Measurements from ENCODE around the gene TAMM41.

Gene TAMM41

GRCh38 chr3:11808231-11808630 is 38.5 kb downstream of the TAMM41 start:
- Histone ChIP-seq H3K4me1 (ENCODE audit: low read depth, poor library complexity, severe bottlenecking) (no peaks in the 10 kb centered on the region), H3K27ac (no peak overlapping the region), H3K27me3 (ENCODE audit: insufficient read depth, low read depth) (no peaks in the 10 kb centered on the region), H3K79me2 (ENCODE audit: insufficient read depth, low read depth) (no peaks in the 10 kb centered on the region), H3K9ac (no peak overlapping the region), H3K4me3 (IDR thresholded peaks at IDR 0.05; ENCODE audit: insufficient read depth, low read depth, low read length) (no peak overlapping the region), H4K20me1 (ENCODE audit: insufficient read depth) (no peaks in the 10 kb centered on the region), H2AFZ (ENCODE audit: low read depth) (no peak overlapping the region), H3K36me3 (ENCODE audit: insufficient read depth) (no peaks in the 10 kb centered on the region), H3K4me2 (no peak overlapping the region)
- TF ChIP-seq, protein P1, sequence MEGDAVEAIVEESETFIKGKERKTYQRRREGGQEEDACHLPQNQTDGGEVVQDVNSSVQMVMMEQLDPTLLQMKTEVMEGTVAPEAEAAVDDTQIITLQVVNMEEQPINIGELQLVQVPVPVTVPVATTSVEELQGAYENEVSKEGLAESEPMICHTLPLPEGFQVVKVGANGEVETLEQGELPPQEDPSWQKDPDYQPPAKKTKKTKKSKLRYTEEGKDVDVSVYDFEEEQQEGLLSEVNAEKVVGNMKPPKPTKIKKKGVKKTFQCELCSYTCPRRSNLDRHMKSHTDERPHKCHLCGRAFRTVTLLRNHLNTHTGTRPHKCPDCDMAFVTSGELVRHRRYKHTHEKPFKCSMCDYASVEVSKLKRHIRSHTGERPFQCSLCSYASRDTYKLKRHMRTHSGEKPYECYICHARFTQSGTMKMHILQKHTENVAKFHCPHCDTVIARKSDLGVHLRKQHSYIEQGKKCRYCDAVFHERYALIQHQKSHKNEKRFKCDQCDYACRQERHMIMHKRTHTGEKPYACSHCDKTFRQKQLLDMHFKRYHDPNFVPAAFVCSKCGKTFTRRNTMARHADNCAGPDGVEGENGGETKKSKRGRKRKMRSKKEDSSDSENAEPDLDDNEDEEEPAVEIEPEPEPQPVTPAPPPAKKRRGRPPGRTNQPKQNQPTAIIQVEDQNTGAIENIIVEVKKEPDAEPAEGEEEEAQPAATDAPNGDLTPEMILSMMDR (conservative IDR thresholded peaks at IDR 0.05; ENCODE audit: low read depth, low read length) = no peak

- no peaks in the 10 kb centered on the region for H3K36me3 ChIP-seq (ENCODE audit: insufficient read depth)
- no peaks in the 10 kb centered on the region for H3K27me3 ChIP-seq (ENCODE audit: insufficient read depth, low read depth)
- no peak overlapping the region for H3K9ac ChIP-seq
- TF ChIP-seq, protein P1 (conservative IDR thresholded peaks at IDR 0.05; ENCODE audit: low read depth, low read length) = no peak
- no peak overlapping the region for H3K4me2 ChIP-seq
- no peaks in the 10 kb centered on the region for H4K20me1 ChIP-seq (ENCODE audit: insufficient read depth)
- no peaks in the 10 kb centered on the region for H3K79me2 ChIP-seq (ENCODE audit: insufficient read depth, low read depth)
- no peak overlapping the region for H3K4me3 ChIP-seq (IDR thresholded peaks at IDR 0.05; ENCODE audit: insufficient read depth, low read depth, low read length)
- H2AFZ ChIP-seq (ENCODE audit: low read depth) = no peak overlapping the region
- H3K4me1 ChIP-seq (ENCODE audit: low read depth, poor library complexity, severe bottlenecking) = no peaks in the 10 kb centered on the region
- no peak overlapping the region for H3K27ac ChIP-seq
These were observed 39.0 kb downstream of the TAMM41 start for GRCh38 chr3:11807686-11808085.

DNA sequence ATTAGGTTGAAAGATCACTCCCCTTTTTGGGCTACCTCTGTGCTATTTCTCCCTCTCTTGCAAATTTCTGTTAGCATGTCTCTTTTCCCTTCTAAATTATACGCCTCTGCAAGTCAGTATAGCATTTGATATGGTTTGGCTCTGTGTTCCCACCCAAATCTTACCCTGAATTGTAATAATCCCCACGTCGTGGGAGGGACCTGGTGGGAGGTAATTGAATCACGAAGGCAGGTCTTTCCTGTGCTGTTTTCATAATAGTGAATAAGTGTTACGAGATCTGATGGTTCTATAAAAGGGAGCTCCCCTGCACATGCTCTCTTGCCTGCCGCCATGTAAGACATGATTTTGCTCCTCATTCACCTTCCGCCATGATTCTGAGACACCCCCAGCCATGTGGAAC is 41.0 kb downstream of the TAMM41 start:
- Histone ChIP-seq H2AFZ (ENCODE audit: low read depth) (no peak overlapping the region), H3K27me3 (ENCODE audit: insufficient read depth, low read depth) (no peaks in the 10 kb centered on the region), H3K79me2 (ENCODE audit: insufficient read depth, low read depth) (no peaks in the 10 kb centered on the region), H3K4me2 (no peak overlapping the region), H3K36me3 (ENCODE audit: insufficient read depth) (0 out of 2 replicates have a peak, but pooled peaks cover 3% of the 10 kb centered on the region), H3K27ac (no peak overlapping the region), H3K4me3 (IDR thresholded peaks at IDR 0.05; ENCODE audit: insufficient read depth, low read depth, low read length) (no peak overlapping the region), H4K20me1 (ENCODE audit: insufficient read depth) (no peaks in the 10 kb centered on the region), H3K9ac (no peak overlapping the region), H3K4me1 (ENCODE audit: low read depth, poor library complexity, severe bottlenecking) (no peaks in the 10 kb centered on the region)
- TF ChIP-seq, protein P1 (conservative IDR thresholded peaks at IDR 0.05; ENCODE audit: low read depth, low read length) = no peak

DNA sequence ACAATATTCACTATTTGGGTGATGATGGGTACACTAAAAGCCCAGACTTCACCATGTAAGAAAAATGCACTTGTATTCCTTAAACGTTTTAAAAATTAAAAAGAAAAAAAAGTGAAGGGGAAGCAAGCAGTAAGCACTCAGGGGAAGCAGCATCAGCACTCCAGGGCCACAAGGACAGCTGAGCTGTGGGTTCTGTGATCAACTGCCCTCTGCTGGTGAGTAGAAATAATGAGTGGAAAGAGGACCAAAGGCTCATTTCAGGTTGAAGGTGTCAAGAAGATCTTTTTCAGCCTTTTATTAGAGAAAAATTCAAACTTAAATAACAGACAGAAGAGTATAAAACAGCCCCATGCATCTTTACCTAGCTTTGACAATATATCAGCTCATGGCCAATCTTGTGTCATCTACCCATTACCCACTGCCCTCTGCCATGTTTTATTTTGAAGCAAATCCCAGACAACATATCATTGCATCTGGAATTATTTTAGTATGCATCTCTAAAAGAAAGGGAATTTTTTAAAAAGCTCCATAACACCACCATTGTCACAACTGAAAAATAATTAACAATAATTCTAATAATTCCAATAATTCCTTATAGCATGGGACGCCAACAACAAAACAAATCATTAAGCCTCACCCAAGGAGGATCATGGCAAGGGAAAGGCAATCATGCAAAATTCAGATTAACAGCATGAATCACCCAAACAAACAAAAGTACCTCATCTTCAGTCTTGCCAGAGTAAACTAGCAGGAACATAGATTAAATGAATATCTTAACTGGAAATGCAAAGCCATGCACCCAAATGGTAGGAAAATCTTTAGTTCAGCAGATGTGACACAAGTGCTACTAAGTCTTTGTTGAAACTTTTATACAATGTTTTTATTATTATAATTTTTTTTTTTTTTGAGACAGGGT is 42.5 kb downstream of the TAMM41 start:
- no peak overlapping the region for H3K27ac ChIP-seq
- no peak overlapping the region for H3K4me3 ChIP-seq (IDR thresholded peaks at IDR 0.05; ENCODE audit: insufficient read depth, low read depth, low read length)
- no peaks in the 10 kb centered on the region for H3K27me3 ChIP-seq (ENCODE audit: insufficient read depth, low read depth)
- H3K36me3 ChIP-seq (ENCODE audit: insufficient read depth) = 0 out of 2 replicates have a peak, but pooled peaks cover 3% of the 10 kb centered on the region
- H3K4me1 ChIP-seq (ENCODE audit: low read depth, poor library complexity, severe bottlenecking) = no peaks in the 10 kb centered on the region
- no peaks in the 10 kb centered on the region for H4K20me1 ChIP-seq (ENCODE audit: insufficient read depth)
- no peak overlapping the region for H2AFZ ChIP-seq (ENCODE audit: low read depth)
- H3K9ac ChIP-seq = no peak overlapping the region
- no peaks in the 10 kb centered on the region for H3K79me2 ChIP-seq (ENCODE audit: insufficient read depth, low read depth)
- TF ChIP-seq, protein P1 (conservative IDR thresholded peaks at IDR 0.05; ENCODE audit: low read depth, low read length) = peak; percentile 53
- H3K4me2 ChIP-seq = no peak overlapping the region
